Osteocyte (in vitro differentiated cells): ENCODE measurements around the gene RHOF. TPM values are rescaled to one million over a fixed set of nuclear protein-coding genes. Genes with fewer than 3 reads are reported as not detected.

ENCODE experiments used
- DNase-seq: peaks from one replicate; pipeline ENCODE4 v3.0.0; 2021; ENCODE audit warnings: mixed read lengths; ENCODE audit not compliant: unreplicated experiment; ENCODE audit errors: extremely low spot score
- H3K27ac Mint-ChIP-seq: one replicate; pipeline ENCODE4 v1.8.0; 2021; ENCODE audit warnings: mild to moderate bottlenecking, mixed read lengths; ENCODE audit not compliant: unreplicated experiment
- H3K27me3 Mint-ChIP-seq: one replicate; pipeline ENCODE4 v1.8.0; 2021; ENCODE audit warnings: mixed read lengths; ENCODE audit not compliant: unreplicated experiment
- H3K36me3 Mint-ChIP-seq: one replicate; pipeline ENCODE4 v1.8.0; 2021; ENCODE audit warnings: mixed read lengths; ENCODE audit not compliant: unreplicated experiment
- H3K4me1 Mint-ChIP-seq: one replicate; pipeline ENCODE4 v1.8.0; 2021; ENCODE audit warnings: mixed read lengths; ENCODE audit not compliant: unreplicated experiment
- H3K4me3 Mint-ChIP-seq: one replicate; pipeline ENCODE4 v1.8.0; 2021; ENCODE audit warnings: mild to moderate bottlenecking, moderate library complexity, mixed read lengths; ENCODE audit not compliant: unreplicated experiment
- H3K9me3 Mint-ChIP-seq: one replicate; pipeline ENCODE4 v1.8.0; 2021; ENCODE audit warnings: mixed read lengths; ENCODE audit not compliant: unreplicated experiment
- CTCF ChIP-seq: fragments of 200-600 bp; sonication (generic); IDR thresholded peaks from 2 replicates; pipeline ENCODE4 v1.5.0; 2021; ENCODE audit warnings: antibody characterized with exemption, mild to moderate bottlenecking, moderate library complexity
- total RNA-seq: library from RNA; stranded (reverse); gene quantifications from 2 replicates; pipeline ENCODE4 v1.2.1, GENCODE V29; 2021

The RHOF gene
- total RNA-seq, 1 donor from 2014 or later: 11.3 TPM

DNA sequence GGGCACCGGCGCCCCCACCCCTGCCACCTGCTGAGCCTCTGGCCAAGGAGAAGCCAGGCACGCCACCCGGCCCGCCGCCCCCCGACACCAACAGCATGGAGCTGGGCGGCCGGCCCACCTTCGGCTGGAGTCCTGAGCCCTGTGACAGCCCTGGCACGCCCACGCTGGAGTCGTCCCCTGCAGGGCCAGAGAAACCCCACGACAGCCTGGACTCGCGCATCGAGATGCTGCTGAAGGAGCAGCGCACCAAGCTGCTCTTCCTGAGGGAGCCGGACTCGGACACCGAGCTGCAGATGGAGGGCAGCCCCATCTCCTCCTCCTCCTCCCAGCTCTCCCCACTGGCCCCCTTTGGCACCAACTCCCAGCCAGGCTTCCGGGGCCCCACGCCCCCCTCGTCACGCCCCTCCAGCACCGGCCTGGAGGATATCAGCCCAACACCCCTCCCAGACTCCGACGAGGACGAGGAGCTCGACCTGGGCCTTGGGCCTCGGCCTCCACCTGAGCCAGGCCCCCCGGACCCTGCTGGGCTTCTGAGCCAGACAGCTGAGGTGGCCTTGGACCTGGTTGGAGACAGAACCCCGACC lies 16.8 kb upstream of the RHOF start:
- Mint-ChIP-seq H3K27me3 (no peaks in the 10 kb centered on the region), H3K9me3 (no peaks in the 10 kb centered on the region), H3K36me3 (peaks cover 20% of the 10 kb centered on the region), H3K4me1 (peaks cover 45% of the 10 kb centered on the region), H3K4me3 (no peak overlapping the region), H3K27ac (no peak overlapping the region)
- no peak for DNase-seq
- no peak for TF ChIP-seq CTCF

DNA sequence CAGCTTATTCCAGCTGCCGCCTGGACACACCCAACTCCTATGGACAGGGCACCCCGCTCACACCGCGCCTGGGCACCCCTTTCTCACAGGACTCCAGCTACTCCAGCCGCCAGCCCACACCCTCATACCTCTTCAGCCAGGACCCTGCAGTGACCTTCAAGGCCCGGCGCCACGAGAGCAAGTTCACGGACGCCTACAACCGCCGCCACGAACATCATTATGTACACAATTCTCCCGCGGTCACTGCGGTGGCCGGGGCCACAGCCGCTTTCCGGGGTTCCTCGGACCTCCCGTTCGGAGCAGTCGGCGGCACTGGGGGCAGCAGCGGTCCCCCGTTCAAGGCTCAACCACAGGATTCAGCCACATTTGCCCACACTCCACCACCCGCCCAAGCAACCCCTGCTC lies 16.2 kb upstream of the RHOF start:
- Mint-ChIP-seq H3K36me3 (peaks cover 20% of the 10 kb centered on the region), H3K4me3 (no peak overlapping the region), H3K9me3 (no peaks in the 10 kb centered on the region), H3K27me3 (no peaks in the 10 kb centered on the region), H3K4me1 (peaks cover 47% of the 10 kb centered on the region), H3K27ac (no peak overlapping the region)
- DNase-seq: no peak
- no peak for TF ChIP-seq CTCF

DNA sequence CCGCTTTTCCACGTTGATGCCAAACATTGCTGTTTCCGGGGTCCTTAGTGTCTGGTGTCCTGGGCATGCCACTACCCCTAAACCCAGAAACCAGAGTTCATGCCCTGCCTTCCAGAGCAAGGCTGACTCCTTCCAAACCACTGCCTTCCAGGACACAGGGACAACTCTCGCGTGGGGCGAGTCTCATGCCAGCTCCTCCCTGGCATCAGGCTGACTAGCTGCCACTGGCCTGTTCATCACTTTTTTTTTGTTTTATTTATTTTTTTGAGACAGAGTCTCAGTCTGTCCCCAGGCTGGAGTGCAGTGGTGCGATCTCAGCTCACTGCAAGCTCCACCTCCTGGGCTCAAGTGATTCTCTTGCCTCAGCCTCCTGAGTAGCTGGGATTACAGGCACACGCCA lies 15.1 kb upstream of the RHOF start:
- DNase-seq: no peak
- peaks cover 46% of the 10 kb centered on the region for H3K4me1 Mint-ChIP-seq
- no peak for TF ChIP-seq CTCF
- H3K27ac Mint-ChIP-seq: no peak overlapping the region
- H3K4me3 Mint-ChIP-seq: no peak overlapping the region
- H3K36me3 Mint-ChIP-seq: peaks cover 18% of the 10 kb centered on the region
- H3K27me3 Mint-ChIP-seq: no peaks in the 10 kb centered on the region
- no peaks in the 10 kb centered on the region for H3K9me3 Mint-ChIP-seq

- Mint-ChIP-seq H3K27ac (no peak overlapping the region), H3K9me3 (no peaks in the 10 kb centered on the region), H3K27me3 (no peaks in the 10 kb centered on the region), H3K36me3 (peaks cover 16% of the 10 kb centered on the region), H3K4me3 (no peak overlapping the region), H3K4me1 (peaks cover 37% of the 10 kb centered on the region)
- no peak for TF ChIP-seq CTCF
- no peak for DNase-seq
These were observed 14.3 kb upstream of the RHOF start for GRCh38 chr12:121807642-121808347.

- Mint-ChIP-seq H3K4me1 (peaks cover 31% of the 10 kb centered on the region), H3K27ac (peak overlapping the region; percentile 83), H3K9me3 (no peaks in the 10 kb centered on the region), H3K36me3 (peaks cover 18% of the 10 kb centered on the region), H3K27me3 (no peaks in the 10 kb centered on the region), H3K4me3 (peak overlapping the region; percentile 80)
- TF ChIP-seq CTCF: no peak
- DNase-seq: no peak
These were observed 13.3 kb upstream of the RHOF start for GRCh38 chr12:121806546-121807423.
